Smooth muscle cell (in vitro differentiated cells): ENCODE measurements around the gene MVK. TPM values are rescaled to one million over a fixed set of nuclear protein-coding genes. Genes with fewer than 3 reads are reported as not detected.

Experiments used
- DNase-seq: peaks from one replicate; lab custom pipeline; 2025; ENCODE audit not compliant: unreplicated experiment; lab: John Stamatoyannopoulos, UW
- H2AFZ ChIP-seq: fragments of 200-600 bp; sonication (generic); 2 replicates; pipeline ENCODE4 v1.6.0; 2016; ENCODE audit warnings: antibody characterized with exemption, low read depth, mild to moderate bottlenecking
- H3F3A ChIP-seq: fragments of 200-600 bp; sonication (generic); 2 replicates; pipeline ENCODE4 v1.6.0; 2017; ENCODE audit warnings: antibody characterized with exemption, low read depth
- H3K27ac ChIP-seq: fragments of 200-600 bp; sonication (generic); 2 replicates; pipeline ENCODE4 v1.5.1; 2016; ENCODE audit warnings: low read depth, mild to moderate bottlenecking
- H3K27me3 ChIP-seq: fragments of 200-600 bp; sonication (generic); 2 replicates; pipeline ENCODE4 v1.6.1; 2016; ENCODE audit warnings: low read depth, mild to moderate bottlenecking
- H3K36me3 ChIP-seq: fragments of 200-600 bp; sonication (generic); 2 replicates; pipeline ENCODE4 v1.5.1; 2016; ENCODE audit warnings: low read depth
- H3K4me1 ChIP-seq: fragments of 200-600 bp; sonication (generic); 2 replicates; pipeline ENCODE4 v1.5.1; 2016; ENCODE audit warnings: low read depth
- H3K4me2 ChIP-seq: fragments of 200-600 bp; sonication (generic); 2 replicates; pipeline ENCODE4 v1.6.0; 2016; ENCODE audit warnings: mild to moderate bottlenecking
- H3K4me3 ChIP-seq: fragments of 200-600 bp; sonication (generic); 2 replicates; pipeline ENCODE4 v1.5.1; 2016; ENCODE audit warnings: mild to moderate bottlenecking
- H3K79me2 ChIP-seq: fragments of 200-600 bp; sonication (generic); 2 replicates; pipeline ENCODE4 v1.6.0; 2016; ENCODE audit warnings: low read depth, mild to moderate bottlenecking
- H3K9ac ChIP-seq: fragments of 200-600 bp; sonication (generic); 2 replicates; pipeline ENCODE4 v1.6.0; 2016; ENCODE audit warnings: low read depth
- H3K9me3 ChIP-seq: fragments of 200-600 bp; sonication (generic); replicated peaks from 2 replicates; pipeline ENCODE4 v1.5.1; 2016; ENCODE audit warnings: low read depth
- H4K20me1 ChIP-seq: fragments of 200-600 bp; sonication (generic); 2 replicates; pipeline ENCODE4 v1.6.0; 2016; ENCODE audit warnings: low read depth
- WGBS: methylation state at CpG from one replicate; pipeline ENCODE4 v1.1.7; 2016; ENCODE audit warnings: low lambda C conversion rate; 5-methylcytosine and 5-hydroxymethylcytosine counted together
- polyA plus RNA-seq: library from polyadenylated mRNA; unstranded; fragments of >200 nt; fragmentation: Nextera tagmentation; extraction: Ambion mirVana; gene quantifications from 2 replicates; pipeline ENCODE4 v1.2.1, GENCODE V29; 2016
- total RNA-seq: library from RNA; depleted of rRNA; stranded (reverse); fragments of >200 nt; gene quantifications from 2 replicates; pipeline ENCODE4 v1.2.3, GENCODE V29; 2014
- TF ChIP-seq, protein P1 (sequence below): fragments of 200-600 bp; sonication (generic); IDR thresholded peaks from 2 replicates; pipeline ENCODE4 v1.5.1; 2017; ENCODE audit warnings: borderline replicate concordance, mild to moderate bottlenecking, antibody characterized with exemption; ENCODE audit not compliant: insufficient read depth, poor library complexity, severe bottlenecking

The MVK gene
- total and polyA plus RNA-seq, 2 experiments from 2014 or later, result 16.3 to 21.1 TPM

- no peak overlapping the region for H3K4me3 ChIP-seq
- no peaks in the 10 kb centered on the region for H3K27me3 ChIP-seq
- 99% methylated on average over 25 of the region's 25 CpGs for WGBS
- no peak overlapping the region for H3K9ac ChIP-seq
- no peaks in the 10 kb centered on the region for H3K9me3 ChIP-seq
- peaks cover 9% of the 10 kb centered on the region for H3K4me1 ChIP-seq
- H3K79me2 ChIP-seq, result no peaks in the 10 kb centered on the region
- H3K27ac ChIP-seq, result no peak overlapping the region
- TF ChIP-seq, protein P1, sequence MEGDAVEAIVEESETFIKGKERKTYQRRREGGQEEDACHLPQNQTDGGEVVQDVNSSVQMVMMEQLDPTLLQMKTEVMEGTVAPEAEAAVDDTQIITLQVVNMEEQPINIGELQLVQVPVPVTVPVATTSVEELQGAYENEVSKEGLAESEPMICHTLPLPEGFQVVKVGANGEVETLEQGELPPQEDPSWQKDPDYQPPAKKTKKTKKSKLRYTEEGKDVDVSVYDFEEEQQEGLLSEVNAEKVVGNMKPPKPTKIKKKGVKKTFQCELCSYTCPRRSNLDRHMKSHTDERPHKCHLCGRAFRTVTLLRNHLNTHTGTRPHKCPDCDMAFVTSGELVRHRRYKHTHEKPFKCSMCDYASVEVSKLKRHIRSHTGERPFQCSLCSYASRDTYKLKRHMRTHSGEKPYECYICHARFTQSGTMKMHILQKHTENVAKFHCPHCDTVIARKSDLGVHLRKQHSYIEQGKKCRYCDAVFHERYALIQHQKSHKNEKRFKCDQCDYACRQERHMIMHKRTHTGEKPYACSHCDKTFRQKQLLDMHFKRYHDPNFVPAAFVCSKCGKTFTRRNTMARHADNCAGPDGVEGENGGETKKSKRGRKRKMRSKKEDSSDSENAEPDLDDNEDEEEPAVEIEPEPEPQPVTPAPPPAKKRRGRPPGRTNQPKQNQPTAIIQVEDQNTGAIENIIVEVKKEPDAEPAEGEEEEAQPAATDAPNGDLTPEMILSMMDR, result no peak
- no peaks in the 10 kb centered on the region for H3K36me3 ChIP-seq
- peaks cover 16% of the 10 kb centered on the region for H3F3A ChIP-seq
- no peak overlapping the region for H3K4me2 ChIP-seq
- H2AFZ ChIP-seq, result no peak overlapping the region
- no peaks in the 10 kb centered on the region for H4K20me1 ChIP-seq
- DNase-seq, result no peak
Observed at GRCh38 chr12:109535231-109535862, 38.2 kb upstream of the MVK start.

GRCh38 chr12:109535863-109536250 lies 37.7 kb upstream of the MVK start:
- Histone ChIP-seq H3K27ac (no peak overlapping the region), H3K36me3 (no peaks in the 10 kb centered on the region), H3K4me2 (no peak overlapping the region), H3K79me2 (no peaks in the 10 kb centered on the region), H3K4me1 (peaks cover 4% of the 10 kb centered on the region), H3K9ac (no peak overlapping the region), H3K9me3 (no peaks in the 10 kb centered on the region), H3K27me3 (no peaks in the 10 kb centered on the region), H3K4me3 (no peak overlapping the region), H4K20me1 (no peaks in the 10 kb centered on the region), H3F3A (peaks cover 11% of the 10 kb centered on the region), H2AFZ (no peak overlapping the region)
- no peak for DNase-seq
- 95% methylated on average over 5 of the region's 5 CpGs for WGBS
- TF ChIP-seq, protein P1, result no peak

DNA sequence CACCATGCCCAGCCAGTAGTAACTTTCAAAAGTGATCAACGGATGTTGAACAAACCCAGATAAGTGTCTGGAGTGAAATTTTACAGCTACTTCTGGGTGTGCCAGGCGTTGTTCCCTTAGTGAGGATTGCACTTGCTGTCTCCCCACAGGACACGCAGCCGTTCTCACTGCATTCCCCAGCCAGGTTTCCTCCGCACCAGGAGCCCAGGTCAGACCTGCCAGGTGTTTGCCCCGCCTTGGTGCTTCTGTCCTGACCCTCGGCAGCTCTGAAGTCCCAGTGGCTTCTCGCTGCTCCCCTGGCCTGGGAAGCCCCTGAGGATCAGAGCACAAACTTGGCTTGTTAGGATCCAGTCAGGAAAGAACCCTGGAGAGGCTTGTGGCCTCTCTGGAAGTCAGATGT lies 36.5 kb upstream of the MVK start:
- no peaks in the 10 kb centered on the region for H3K36me3 ChIP-seq
- H3K27ac ChIP-seq, result no peak overlapping the region
- H3K4me3 ChIP-seq, result no peak overlapping the region
- no peaks in the 10 kb centered on the region for H3K79me2 ChIP-seq
- H2AFZ ChIP-seq, result no peak overlapping the region
- H3K9me3 ChIP-seq, result no peaks in the 10 kb centered on the region
- no peak for DNase-seq
- no peaks in the 10 kb centered on the region for H4K20me1 ChIP-seq
- TF ChIP-seq, protein P1, result no peak
- H3K9ac ChIP-seq, result no peak overlapping the region
- no peaks in the 10 kb centered on the region for H3K27me3 ChIP-seq
- WGBS, result 78% methylated on average over 8 of the region's 8 CpGs
- H3K4me1 ChIP-seq, result peaks cover 4% of the 10 kb centered on the region
- H3K4me2 ChIP-seq, result no peak overlapping the region
- peaks cover 15% of the 10 kb centered on the region for H3F3A ChIP-seq
